HCT116 (cell line): ENCODE results near the gene DNAJB7. TPM values are rescaled to one million over a fixed set of nuclear protein-coding genes. Genes with fewer than 3 reads are reported as not detected.

ENCODE experiments used
- ATAC-seq: fragments of 200-7000 bp; cut with Tn5 transposase; 2 replicates; pipeline ENCODE4 v1.9.1; 2020; ENCODE audit warnings: mild to moderate bottlenecking, moderate library complexity
- BruUV-seq: library from RNA; stranded (reverse); fragments of 400-500 nt; replicated peaks from 2 replicates; lab custom pipeline; 2021; lab: Mats Ljungman, UMichigan
- CTCF ChIA-PET: fragments of 300-600 bp; sonication (Branson Sonifier 250); formaldehyde crosslinking; loops from one replicate; lab custom pipeline; 2021; ENCODE audit warnings: antibody characterized with exemption; lab: Charles Lee
- POLR2A ChIA-PET: fragments of 300-600, 350-600 bp; sonication (Branson Sonifier 250); formaldehyde crosslinking; loops from one replicate; lab custom pipeline; 2021; ENCODE audit warnings: antibody characterized with exemption; lab: Charles Lee
- RAD21 ChIA-PET, 2 experiments: fragments of 300-600 bp; sonication (Branson Sonifier 250); formaldehyde crosslinking; loops; one replicate each; lab custom pipeline; 2023; ENCODE audit warnings: low total read pairs in 2 of 2; ENCODE audit not compliant: uncharacterized antibody in 2 of 2, unreplicated experiment in 2 of 2, low non-redundant PET in 1 of 2; lab: Charles Lee
- DNase-seq: peaks from one replicate; pipeline ENCODE4 v3.0.0-alpha.2; 2010; ENCODE audit warnings: low read depth, low spot score
- H2AFZ ChIP-seq: fragments of 200-600 bp; shearing (Covaris generic), sonication (generic); 2 replicates; pipeline ENCODE4 v1.6.1; 2017; ENCODE audit warnings: low read depth, mixed run types, mixed read lengths, antibody characterized with exemption, low read length; ENCODE audit not compliant: poor library complexity, severe bottlenecking
- H3K27ac ChIP-seq: 2 replicates; pipeline ENCODE4 v1.5.1; 2012; ENCODE audit warnings: low read depth, low read length
- H3K27me3 ChIP-seq: fragments of 200-600 bp; sonication (generic); 2 replicates; pipeline ENCODE4 v1.6.1; 2016; ENCODE audit warnings: mixed run types, low read length, mixed read lengths; ENCODE audit not compliant: insufficient read depth
- H3K36me3 ChIP-seq, 2 experiments: fragments of 200-500 bp in 1 of 2; fragments of 200-600 bp in 1 of 2; sonication (Bioruptor generic) in 1 of 2; sonication (generic) in 1 of 2; 2 replicates each; pipeline versions ENCODE4 v1.5.1 to v1.6.1; 2014 to 2016; ENCODE audit warnings: low read length in 2 of 2, inconsistent platforms in 1 of 2, mixed read lengths in 1 of 2, mixed run types in 1 of 2; ENCODE audit not compliant: insufficient read depth in 2 of 2, control insufficient read depth in 1 of 2
- H3K4me1 ChIP-seq, 2 experiments: fragments of 200-600 bp in 1 of 2; sonication (generic) in 1 of 2; 2 replicates each; pipeline versions ENCODE4 v1.5.1 to v1.6.1; 2012 to 2017; ENCODE audit warnings: low read length in 2 of 2, inconsistent platforms in 1 of 2, mild to moderate bottlenecking in 1 of 2, mixed read lengths in 1 of 2, mixed run types in 1 of 2, moderate library complexity in 1 of 2; ENCODE audit not compliant: insufficient read depth in 2 of 2, control insufficient read depth in 1 of 2
- H3K4me2 ChIP-seq: fragments of 200-600 bp; sonication (generic); 2 replicates; pipeline ENCODE4 v1.6.1; 2017; ENCODE audit warnings: mixed run types, low read length, mixed read lengths
- H3K4me3 ChIP-seq, 2 experiments: fragments of 200-600 bp in 1 of 2; sonication (generic) in 1 of 2; replicated peaks in 1 of 2; 2 replicates each; pipeline ENCODE4 v1.5.1; 2011 to 2016; ENCODE audit warnings: low read length in 2 of 2, control low read depth in 1 of 2, low read depth in 1 of 2, mild to moderate bottlenecking in 1 of 2, mixed read lengths in 1 of 2, mixed run types in 1 of 2
- H3K79me2 ChIP-seq: fragments of 200-600 bp; sonication (generic); 2 replicates; pipeline ENCODE4 v1.6.1; 2017; ENCODE audit warnings: mild to moderate bottlenecking, mixed run types, low read length, moderate library complexity, mixed read lengths; ENCODE audit not compliant: insufficient read depth
- H3K9ac ChIP-seq: fragments of 200-600 bp; sonication (generic); 2 replicates; pipeline ENCODE4 v1.6.1; 2016; ENCODE audit warnings: low read length, mixed read lengths
- H3K9me2 ChIP-seq: fragments of 200-600 bp; sonication (generic), shearing (Covaris generic); 2 replicates; pipeline ENCODE4 v1.6.1; 2017; ENCODE audit warnings: mixed run types, mild to moderate bottlenecking, moderate library complexity; ENCODE audit not compliant: insufficient read depth
- H3K9me3 ChIP-seq, 2 experiments: fragments of 200-500 bp in 1 of 2; fragments of 200-600 bp in 1 of 2; sonication (Bioruptor generic) in 1 of 2; sonication (generic) in 1 of 2; 2 replicates each; pipeline ENCODE4 v1.6.1; 2014 to 2017; ENCODE audit warnings: low read length in 2 of 2, mixed read lengths in 2 of 2, inconsistent platforms in 1 of 2, low read depth in 1 of 2, mild to moderate bottlenecking in 1 of 2, mixed run types in 1 of 2, moderate library complexity in 1 of 2; ENCODE audit not compliant: control insufficient read depth in 1 of 2, insufficient read depth in 1 of 2
- H4K20me1 ChIP-seq: fragments of 200-600 bp; sonication (generic), shearing (Covaris generic); 2 replicates; pipeline ENCODE4 v1.6.1; 2017; ENCODE audit warnings: mixed run types, mild to moderate bottlenecking, moderate library complexity; ENCODE audit not compliant: insufficient read depth
- CBX3 ChIP-seq: IDR thresholded peaks from 2 replicates; pipeline ENCODE4 v1.6.1; 2012; ENCODE audit warnings: low read depth
- EGR1 ChIP-seq: IDR thresholded peaks from 2 replicates; pipeline ENCODE4 v1.6.1; 2012; ENCODE audit warnings: low read depth
- ELF1 ChIP-seq: IDR thresholded peaks from 2 replicates; pipeline ENCODE4 v1.6.1; 2012; ENCODE audit warnings: low read depth, borderline replicate concordance
- RAD21 ChIP-seq: IDR thresholded peaks from 2 replicates; pipeline ENCODE4 v1.6.1; 2012; ENCODE audit warnings: low read depth, mild to moderate bottlenecking
- SRF ChIP-seq: IDR thresholded peaks from 2 replicates; pipeline ENCODE4 v1.6.1; 2012; ENCODE audit warnings: low read depth
- TCF7L2 ChIP-seq: IDR thresholded peaks from 2 replicates; pipeline ENCODE4 v1.7.0; 2011; ENCODE audit warnings: borderline replicate concordance, inconsistent platforms; ENCODE audit not compliant: insufficient read depth, insufficient read length; ENCODE audit errors: extremely low read depth
- intact Hi-C: fragments of 100-400 bp; cut with micrococcal nuclease; formaldehyde crosslinking; loops from 2 replicates; pipeline ENCODE4 v1.10.0; 2022
- total RNA-seq: library from RNA; stranded (reverse); gene quantifications from one replicate; pipeline ENCODE4 v1.2.1, GENCODE V29; 2021; ENCODE audit not compliant: unreplicated experiment
- TF ChIP-seq, protein P1 (sequence below), 3 experiments: fragments of 200-600 bp in 1 of 3; sonication (generic) in 1 of 3; IDR thresholded peaks in 2 of 3; conservative IDR thresholded peaks in 1 of 3; 2 replicates each; pipeline ENCODE4 v1.5.1; 2012 to 2017; ENCODE audit warnings: low read depth in 2 of 3, low read length in 2 of 3, antibody characterized with exemption in 1 of 3, borderline replicate concordance in 1 of 3, control low read depth in 1 of 3, mild to moderate bottlenecking in 1 of 3, mixed read lengths in 1 of 3, mixed run types in 1 of 3, moderate library complexity in 1 of 3; ENCODE audit not compliant: insufficient read depth in 1 of 3
- TF ChIP-seq, protein P2 (sequence below): IDR thresholded peaks from 2 replicates; pipeline ENCODE4 v1.6.1; 2011; ENCODE audit warnings: mild to moderate bottlenecking, low read length, moderate library complexity; ENCODE audit not compliant: insufficient replicate concordance; ENCODE audit errors: extremely low read depth

The DNAJB7 gene
- total RNA-seq, 1 experiment from 2014 or later = not detected

DNA sequence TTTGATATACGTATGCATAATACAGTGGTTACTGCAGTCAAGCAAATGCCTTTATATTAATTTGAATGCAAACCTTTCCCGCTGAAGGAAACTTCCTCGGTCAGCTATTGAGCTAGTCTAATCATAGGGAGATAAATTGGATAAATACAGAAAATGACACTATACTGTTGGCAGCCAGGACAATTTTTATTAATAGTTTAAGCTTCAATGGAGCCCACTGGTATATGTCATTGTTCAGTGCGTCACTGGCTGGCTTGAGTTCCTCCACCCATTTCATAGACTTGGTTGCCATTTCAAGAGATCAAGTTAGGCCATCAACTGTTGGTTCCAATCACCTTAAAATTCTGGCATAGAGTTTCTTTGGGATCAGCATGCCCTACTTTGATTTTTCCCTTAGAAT is 32.5 kb upstream of the DNAJB7 start:
- H3K36me3 ChIP-seq = peaks cover 3 to 17% of the 10 kb centered on the region in 2 experiments; a peak in 3 of 4 replicates
- no peak for DNase-seq
- no peak overlapping the region for H3K4me2 ChIP-seq
- ChIA-PET RAD21 (interaction anchor here in 1 of 2 experiments (0.7 kb wide), 1 partner anchor 211 kb away, joined by 4 read pairs; no protein-coding TSS in a partner anchor), POLR2A (no interaction called here), CTCF (no interaction called here)
- H2AFZ ChIP-seq = no peak overlapping the region
- TF ChIP-seq, protein P1, sequence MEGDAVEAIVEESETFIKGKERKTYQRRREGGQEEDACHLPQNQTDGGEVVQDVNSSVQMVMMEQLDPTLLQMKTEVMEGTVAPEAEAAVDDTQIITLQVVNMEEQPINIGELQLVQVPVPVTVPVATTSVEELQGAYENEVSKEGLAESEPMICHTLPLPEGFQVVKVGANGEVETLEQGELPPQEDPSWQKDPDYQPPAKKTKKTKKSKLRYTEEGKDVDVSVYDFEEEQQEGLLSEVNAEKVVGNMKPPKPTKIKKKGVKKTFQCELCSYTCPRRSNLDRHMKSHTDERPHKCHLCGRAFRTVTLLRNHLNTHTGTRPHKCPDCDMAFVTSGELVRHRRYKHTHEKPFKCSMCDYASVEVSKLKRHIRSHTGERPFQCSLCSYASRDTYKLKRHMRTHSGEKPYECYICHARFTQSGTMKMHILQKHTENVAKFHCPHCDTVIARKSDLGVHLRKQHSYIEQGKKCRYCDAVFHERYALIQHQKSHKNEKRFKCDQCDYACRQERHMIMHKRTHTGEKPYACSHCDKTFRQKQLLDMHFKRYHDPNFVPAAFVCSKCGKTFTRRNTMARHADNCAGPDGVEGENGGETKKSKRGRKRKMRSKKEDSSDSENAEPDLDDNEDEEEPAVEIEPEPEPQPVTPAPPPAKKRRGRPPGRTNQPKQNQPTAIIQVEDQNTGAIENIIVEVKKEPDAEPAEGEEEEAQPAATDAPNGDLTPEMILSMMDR (IDR thresholded peaks at IDR 0.05 in 2 of 3, conservative IDR thresholded peaks at IDR 0.05 in 1 of 3; ENCODE audit: borderline replicate concordance in 1 of 3, insufficient read depth in 1 of 3, low read depth in 2 of 3, low read length in 2 of 3) = no peak
- TF ChIP-seq SRF (no peak), EGR1 (no peak), RAD21 (no peak), ELF1 (no peak)
- no peaks in the 10 kb centered on the region for H3K4me1 ChIP-seq
- no peaks in the 10 kb centered on the region for H3K27me3 ChIP-seq
- no peak overlapping the region for H3K27ac ChIP-seq
- no peak overlapping the region for H3K9ac ChIP-seq
- no peaks in the 10 kb centered on the region for H3K79me2 ChIP-seq
- intact Hi-C loops = loop anchor here (10.0 kb wide), 1 partner anchor 240 kb away; no protein-coding TSS in a partner anchor
- no TSS peak for BruUV-seq
- H4K20me1 ChIP-seq = no peaks in the 10 kb centered on the region
- no peaks in the 10 kb centered on the region for H3K9me2 ChIP-seq
- no peak overlapping the region for H3K4me3 ChIP-seq
- no peak for ATAC-seq
- H3K9me3 ChIP-seq = no peaks in the 10 kb centered on the region

DNA sequence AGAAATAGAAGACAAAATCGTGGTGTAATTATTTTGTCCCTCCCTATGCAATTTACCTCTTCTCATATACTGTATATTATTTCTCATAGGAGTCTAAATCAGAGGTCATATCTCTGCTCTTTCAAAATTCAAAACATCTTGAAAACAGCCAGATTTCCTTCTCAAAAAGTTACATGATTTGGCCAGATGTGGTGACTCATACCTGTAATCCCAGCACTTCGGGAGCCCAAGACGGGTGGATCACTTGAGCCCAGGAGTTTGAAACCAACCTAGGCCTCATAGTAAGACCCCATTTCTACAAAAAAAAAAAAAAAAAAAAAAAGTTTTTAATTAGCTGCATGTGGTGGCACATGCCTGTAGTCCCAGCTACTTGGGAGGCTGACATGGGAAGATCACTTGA is 29.0 kb upstream of the DNAJB7 start:
- DNase-seq (no peak), ATAC-seq (no peak)
- RAD21 ChIA-PET = no interaction called here
- TF ChIP-seq TCF7L2 = no peak
- TF ChIP-seq CBX3 = no peak
- TF ChIP-seq, protein P2, sequence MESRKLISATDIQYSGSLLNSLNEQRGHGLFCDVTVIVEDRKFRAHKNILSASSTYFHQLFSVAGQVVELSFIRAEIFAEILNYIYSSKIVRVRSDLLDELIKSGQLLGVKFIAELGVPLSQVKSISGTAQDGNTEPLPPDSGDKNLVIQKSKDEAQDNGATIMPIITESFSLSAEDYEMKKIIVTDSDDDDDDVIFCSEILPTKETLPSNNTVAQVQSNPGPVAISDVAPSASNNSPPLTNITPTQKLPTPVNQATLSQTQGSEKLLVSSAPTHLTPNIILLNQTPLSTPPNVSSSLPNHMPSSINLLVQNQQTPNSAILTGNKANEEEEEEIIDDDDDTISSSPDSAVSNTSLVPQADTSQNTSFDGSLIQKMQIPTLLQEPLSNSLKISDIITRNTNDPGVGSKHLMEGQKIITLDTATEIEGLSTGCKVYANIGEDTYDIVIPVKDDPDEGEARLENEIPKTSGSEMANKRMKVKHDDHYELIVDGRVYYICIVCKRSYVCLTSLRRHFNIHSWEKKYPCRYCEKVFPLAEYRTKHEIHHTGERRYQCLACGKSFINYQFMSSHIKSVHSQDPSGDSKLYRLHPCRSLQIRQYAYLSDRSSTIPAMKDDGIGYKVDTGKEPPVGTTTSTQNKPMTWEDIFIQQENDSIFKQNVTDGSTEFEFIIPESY = no peak
- Histone ChIP-seq H3K4me3 (no peak overlapping the region), H2AFZ (no peak overlapping the region), H3K4me2 (no peak overlapping the region), H3K27ac (no peak overlapping the region), H3K9ac (no peak overlapping the region), H3K4me1 (no peaks in the 10 kb centered on the region), H3K9me2 (no peaks in the 10 kb centered on the region), H4K20me1 (no peaks in the 10 kb centered on the region), H3K9me3 (no peaks in the 10 kb centered on the region), H3K79me2 (no peaks in the 10 kb centered on the region), H3K27me3 (no peaks in the 10 kb centered on the region), H3K36me3 (peaks cover 18 to 29% of the 10 kb centered on the region in 2 experiments; a peak in 3 of 4 replicates)
- CTCF ChIA-PET = interaction anchor here (1.5 kb wide), 1 partner anchor 8 kb away, joined by 3 read pairs; no protein-coding TSS in a partner anchor
- intact Hi-C loops = loop anchor here (10.0 kb wide), 1 partner anchor 236 kb away; no protein-coding TSS in a partner anchor
- POLR2A ChIA-PET = no interaction called here
- no TSS peak for BruUV-seq
